Calu3 (cell line): Measurements from ENCODE around the gene MCAM. TPM values are rescaled to one million over a fixed set of nuclear protein-coding genes. Genes with fewer than 3 reads are reported as not detected.

Experiments used
- BruUV-seq: library from RNA; stranded (reverse); fragments of 400-500 nt; replicated peaks from 2 replicates; lab custom pipeline; 2021; lab: Mats Ljungman, UMichigan
- CTCF ChIA-PET: fragments of 300-600 bp; sonication (Branson Sonifier 250); formaldehyde crosslinking; loops from one replicate; lab custom pipeline; 2022; ENCODE audit warnings: antibody characterized with exemption; lab: Charles Lee
- DNase-seq: peaks from one replicate; pipeline ENCODE4 v3.0.0; 2022
- H3K27ac Mint-ChIP-seq: one replicate; pipeline ENCODE4 v1.8.0; 2022; ENCODE audit warnings: mixed read lengths; ENCODE audit not compliant: unreplicated experiment
- H3K27me3 Mint-ChIP-seq: one replicate; pipeline ENCODE4 v1.8.0; 2022; ENCODE audit warnings: mixed read lengths; ENCODE audit not compliant: unreplicated experiment
- H3K36me3 Mint-ChIP-seq: one replicate; pipeline ENCODE4 v1.8.0; 2022; ENCODE audit warnings: mild to moderate bottlenecking, moderate library complexity, mixed read lengths; ENCODE audit not compliant: insufficient read depth, unreplicated experiment
- H3K4me1 Mint-ChIP-seq: one replicate; pipeline ENCODE4 v1.8.0; 2022; ENCODE audit warnings: mild to moderate bottlenecking, low read depth, mixed read lengths; ENCODE audit not compliant: unreplicated experiment
- H3K4me3 Mint-ChIP-seq: one replicate; pipeline ENCODE4 v1.8.0; 2022; ENCODE audit warnings: mild to moderate bottlenecking, low read depth, moderate library complexity, mixed read lengths; ENCODE audit not compliant: unreplicated experiment
- H3K9me3 Mint-ChIP-seq: one replicate; pipeline ENCODE4 v1.8.0; 2022; ENCODE audit warnings: low read depth, mixed read lengths; ENCODE audit not compliant: unreplicated experiment
- CTCF ChIP-seq: fragments of 200-600 bp; IDR thresholded peaks from one replicate; pipeline ENCODE4 v1.8.0; 2022; ENCODE audit warnings: antibody characterized with exemption; ENCODE audit not compliant: unreplicated experiment
- intact Hi-C: fragments of 100-400 bp; cut with micrococcal nuclease; formaldehyde crosslinking; loops from one replicate; pipeline ENCODE4 v1.10.0; 2022; ENCODE audit not compliant: unreplicated experiment
- total RNA-seq: library from RNA; stranded (reverse); gene quantifications from 2 replicates; pipeline ENCODE4 v1.2.3, GENCODE V29; 2022

Gene MCAM
- total RNA-seq, 1 experiment from 2014 or later: 25.1 TPM

GRCh38 chr11:119363081-119363850 lies 46.3 kb upstream of the MCAM start:
- BruUV-seq: no TSS peak
- Mint-ChIP-seq H3K27ac (no peak overlapping the region), H3K4me1 (peaks cover 9% of the 10 kb centered on the region)

GRCh38 chr11:119362741-119363080 lies 45.8 kb upstream of the MCAM start:
- CTCF ChIA-PET: no interaction called here
- TF ChIP-seq CTCF: no peak
- no peak overlapping the region for H3K27ac Mint-ChIP-seq
- H3K9me3 Mint-ChIP-seq: no peaks in the 10 kb centered on the region
- peaks cover 9% of the 10 kb centered on the region for H3K4me1 Mint-ChIP-seq
- intact Hi-C loops: no loop called here
- H3K36me3 Mint-ChIP-seq: no peaks in the 10 kb centered on the region
- H3K27me3 Mint-ChIP-seq: peaks cover 13% of the 10 kb centered on the region
- no TSS peak for BruUV-seq
- no peak overlapping the region for H3K4me3 Mint-ChIP-seq
- DNase-seq: no peak

More at GRCh38 chr11:119363081-119363850, 46.3 kb upstream of the MCAM start:
- no peaks in the 10 kb centered on the region for H3K36me3 Mint-ChIP-seq
- TF ChIP-seq CTCF: no peak
- peaks cover 13% of the 10 kb centered on the region for H3K27me3 Mint-ChIP-seq
- no peak overlapping the region for H3K4me3 Mint-ChIP-seq
- H3K9me3 Mint-ChIP-seq: no peaks in the 10 kb centered on the region
- CTCF ChIA-PET: no interaction called here
- no peak for DNase-seq
- intact Hi-C loops: no loop called here

- Mint-ChIP-seq H3K27me3 (peaks cover 13% of the 10 kb centered on the region), H3K36me3 (no peaks in the 10 kb centered on the region), H3K4me3 (no peak overlapping the region), H3K4me1 (peaks cover 9% of the 10 kb centered on the region), H3K27ac (no peak overlapping the region), H3K9me3 (no peaks in the 10 kb centered on the region)
- no peak for TF ChIP-seq CTCF
- CTCF ChIA-PET: interaction anchor here (1.0 to 1.2 kb wide), 2 partner anchors 8 to 24 kb away, joined by 3 to 6 read pairs; no protein-coding TSS in a partner anchor
- intact Hi-C loops: no loop called here
- DNase-seq: no peak
- BruUV-seq: no TSS peak
Measured at GRCh38 chr11:119361941-119362725, 45.2 kb upstream of the MCAM start.

DNA sequence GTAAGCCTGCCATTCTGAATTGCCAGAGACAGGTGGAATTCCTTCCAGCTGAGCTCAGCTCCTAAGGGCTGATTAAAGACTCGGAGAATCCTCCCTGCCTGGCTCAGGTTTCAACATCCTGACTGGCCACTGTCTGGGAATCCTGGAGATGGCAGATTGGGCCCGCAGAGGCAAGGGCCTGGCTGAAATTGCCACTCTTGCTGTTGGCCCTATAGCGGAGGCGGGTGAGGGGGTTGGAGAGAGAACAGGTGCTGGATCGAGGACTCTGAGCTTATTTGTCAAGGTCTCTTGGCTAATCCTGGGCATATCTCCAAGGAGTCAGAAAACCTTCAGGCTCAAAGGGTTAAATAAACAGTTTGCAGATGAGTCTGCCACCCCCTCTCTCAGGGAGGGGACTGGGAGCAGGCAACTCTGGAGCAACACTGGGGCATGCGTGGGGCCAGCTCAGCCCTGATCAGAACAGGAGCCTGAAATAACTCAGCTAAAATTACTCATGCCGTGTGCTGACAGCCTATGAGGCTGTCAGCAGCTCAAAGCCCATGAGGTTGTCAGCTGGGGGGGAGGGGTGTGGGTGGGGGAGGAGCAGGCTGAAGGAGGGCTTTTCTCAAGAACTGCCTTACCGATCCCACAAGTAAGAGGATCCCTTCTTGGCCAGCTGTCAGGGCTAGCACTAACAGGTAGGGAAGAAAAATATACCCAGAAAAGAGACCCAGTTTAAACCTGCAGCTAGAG lies 44.3 kb upstream of the MCAM start:
- peaks cover 13% of the 10 kb centered on the region for H3K27me3 Mint-ChIP-seq
- no peaks in the 10 kb centered on the region for H3K36me3 Mint-ChIP-seq
- H3K4me3 Mint-ChIP-seq: no peak overlapping the region
- no peak for TF ChIP-seq CTCF
- CTCF ChIA-PET: interaction anchor here (0.6 to 1.2 kb wide), 4 partner anchors 9 to 113 kb away, joined by 3 to 6 read pairs (median 4); no protein-coding TSS in a partner anchor
- H3K4me1 Mint-ChIP-seq: peaks cover 9% of the 10 kb centered on the region
- BruUV-seq: no TSS peak
- no peaks in the 10 kb centered on the region for H3K9me3 Mint-ChIP-seq
- no peak for DNase-seq
- H3K27ac Mint-ChIP-seq: no peak overlapping the region
- intact Hi-C loops: no loop called here
